ENCODE data around the gene RPL31.

DNA sequence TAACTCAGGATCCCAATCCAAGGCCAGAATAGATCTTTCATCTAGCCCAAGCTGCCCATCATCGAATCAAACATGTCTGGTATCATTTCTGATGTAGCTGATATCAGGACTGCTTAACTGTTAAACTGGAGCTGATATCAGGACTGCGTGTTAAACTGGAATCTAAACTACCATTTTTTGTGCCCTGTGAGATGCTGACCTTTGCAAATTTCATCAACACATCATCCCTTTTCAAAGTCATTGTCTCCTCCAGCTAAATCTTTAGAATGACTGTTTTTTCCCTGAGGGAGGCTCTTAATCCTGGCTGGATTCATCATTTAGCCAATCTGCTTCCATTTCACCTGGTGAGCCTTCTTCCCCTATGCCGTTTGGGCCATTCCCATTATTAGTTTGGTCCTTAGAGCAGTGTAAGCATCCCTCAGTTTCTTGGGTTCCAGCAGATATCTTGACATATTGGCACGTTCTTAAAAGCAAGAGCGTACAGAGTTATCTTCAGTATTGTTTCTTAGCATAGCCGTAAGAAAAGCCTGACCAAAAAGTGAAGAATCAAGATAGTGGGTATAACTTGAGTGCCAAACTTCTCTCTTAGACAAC is 12.3 kb downstream of the RPL31 start:
- TF ChIP-seq, protein P1, sequence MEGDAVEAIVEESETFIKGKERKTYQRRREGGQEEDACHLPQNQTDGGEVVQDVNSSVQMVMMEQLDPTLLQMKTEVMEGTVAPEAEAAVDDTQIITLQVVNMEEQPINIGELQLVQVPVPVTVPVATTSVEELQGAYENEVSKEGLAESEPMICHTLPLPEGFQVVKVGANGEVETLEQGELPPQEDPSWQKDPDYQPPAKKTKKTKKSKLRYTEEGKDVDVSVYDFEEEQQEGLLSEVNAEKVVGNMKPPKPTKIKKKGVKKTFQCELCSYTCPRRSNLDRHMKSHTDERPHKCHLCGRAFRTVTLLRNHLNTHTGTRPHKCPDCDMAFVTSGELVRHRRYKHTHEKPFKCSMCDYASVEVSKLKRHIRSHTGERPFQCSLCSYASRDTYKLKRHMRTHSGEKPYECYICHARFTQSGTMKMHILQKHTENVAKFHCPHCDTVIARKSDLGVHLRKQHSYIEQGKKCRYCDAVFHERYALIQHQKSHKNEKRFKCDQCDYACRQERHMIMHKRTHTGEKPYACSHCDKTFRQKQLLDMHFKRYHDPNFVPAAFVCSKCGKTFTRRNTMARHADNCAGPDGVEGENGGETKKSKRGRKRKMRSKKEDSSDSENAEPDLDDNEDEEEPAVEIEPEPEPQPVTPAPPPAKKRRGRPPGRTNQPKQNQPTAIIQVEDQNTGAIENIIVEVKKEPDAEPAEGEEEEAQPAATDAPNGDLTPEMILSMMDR (conservative IDR thresholded peaks at IDR 0.05 in 1 of 2, IDR thresholded peaks at IDR 0.05 in 1 of 2; ENCODE audit: low read depth in 1 of 2, low read length in 2 of 2): no peak
- no peak for TF ChIP-seq EZH2 (IDR thresholded peaks at IDR 0.05; ENCODE audit: low read length, missing control alignments)

Measured in fibroblast of lung (primary cell).